Activated CD8-positive, alpha-beta T cell treated with anti-CD3 and anti-CD28 coated beads for 36 hours (primary cell): ENCODE data around the gene BEX2. TPM values are rescaled to one million over a fixed set of nuclear protein-coding genes. Genes with fewer than 3 reads are reported as not detected.
"Not testable (repeated sequence)": the region's sequence is repeated elsewhere in the genome, so short reads cannot be mapped to it uniquely, and the experiment has no call there.

Experiments used
- ATAC-seq: fragments of 200-7000 bp; cut with Tn5 transposase; one replicate; pipeline ENCODE4 v1.10.0; 2021; ENCODE audit warnings: mild to moderate bottlenecking, moderate library complexity
- CTCF ChIA-PET: fragments of 350-600 bp; sonication (Branson Sonifier 250); formaldehyde crosslinking; loops from one replicate; lab custom pipeline; 2021; ENCODE audit warnings: antibody characterized with exemption; lab: Charles Lee
- POLR2A ChIA-PET: fragments of 350-600 bp; sonication (Branson Sonifier 250); formaldehyde crosslinking; loops from one replicate; lab custom pipeline; 2021; ENCODE audit warnings: antibody characterized with exemption; lab: Charles Lee
- DNase-seq: peaks from one replicate; pipeline ENCODE4 v3.0.0-alpha.2; 2020
- H3K27ac Mint-ChIP-seq: one replicate; pipeline ENCODE4 v1.8.0; 2021; ENCODE audit warnings: mild to moderate bottlenecking, mixed read lengths
- H3K27me3 Mint-ChIP-seq: one replicate; pipeline ENCODE4 v1.8.0; 2021; ENCODE audit warnings: mixed read lengths
- H3K36me3 Mint-ChIP-seq: one replicate; pipeline ENCODE4 v1.8.0; 2021; ENCODE audit warnings: low read depth, mixed read lengths
- H3K4me1 Mint-ChIP-seq: one replicate; pipeline ENCODE4 v1.8.0; 2021; ENCODE audit warnings: low read depth, mixed read lengths
- H3K4me3 Mint-ChIP-seq: one replicate; pipeline ENCODE4 v1.8.0; 2021; ENCODE audit warnings: mild to moderate bottlenecking, moderate library complexity, mixed read lengths
- H3K9me3 Mint-ChIP-seq: one replicate; pipeline ENCODE4 v1.8.0; 2021; ENCODE audit warnings: mixed read lengths
- CTCF ChIP-seq: fragments of 200-600 bp; IDR thresholded peaks from one replicate; pipeline ENCODE4 v1.8.0; 2022; ENCODE audit warnings: antibody characterized with exemption, mild to moderate bottlenecking
- intact Hi-C: fragments of 100-400 bp; cut with micrococcal nuclease; formaldehyde crosslinking; loops from one replicate; pipeline ENCODE4 v1.10.0; 2022
- total RNA-seq, 2 experiments: library from RNA; stranded (reverse); gene quantifications; one replicate each; pipeline ENCODE4 v1.2.3, GENCODE V29; 2021

Gene BEX2
- total RNA-seq, 2 experiments from 2014 or later = 13.6 to 14.6 TPM

DNA sequence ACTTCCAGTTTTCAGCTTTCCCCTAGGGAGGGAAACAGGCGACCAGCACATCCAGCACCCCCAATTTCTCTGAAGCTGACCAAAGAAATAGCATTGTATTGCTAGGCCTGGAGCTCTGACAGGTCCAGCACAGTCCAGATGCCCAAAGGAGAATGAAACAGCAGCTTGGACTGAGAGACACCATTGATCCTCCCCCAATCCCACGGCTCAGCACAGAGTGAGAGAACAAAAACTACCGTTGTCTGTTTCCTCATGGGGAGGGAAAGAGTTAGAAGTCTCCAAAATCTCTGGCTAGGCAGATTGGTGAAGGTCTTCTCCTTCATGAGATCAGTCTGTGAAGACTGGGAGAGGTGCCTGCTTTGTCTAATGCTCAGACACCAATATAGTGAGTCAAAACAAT, 27.9 kb upstream of the BEX2 start:
- Mint-ChIP-seq H3K27me3 (no peaks in the 10 kb centered on the region), H3K36me3 (no peaks in the 10 kb centered on the region), H3K4me3 (no peak overlapping the region), H3K9me3 (no peaks in the 10 kb centered on the region), H3K27ac (no peak overlapping the region), H3K4me1 (peaks cover 2% of the 10 kb centered on the region)
- ATAC-seq = no peak
- ChIA-PET POLR2A (no interaction called here), CTCF (interaction anchor here (0.6 to 1.1 kb wide), 3 partner anchors 125 to 152 kb away, joined by 3 to 4 read pairs (median 3); no protein-coding TSS in a partner anchor)
- no peak for TF ChIP-seq CTCF
- intact Hi-C loops = no loop called here
- DNase-seq = no peak

GRCh38 chrX:103330681-103331288, 20.0 kb upstream of the BEX2 start:
- H3K36me3 Mint-ChIP-seq = no peaks in the 10 kb centered on the region
- no peak for DNase-seq
- peaks cover 2% of the 10 kb centered on the region for H3K4me1 Mint-ChIP-seq
- ChIA-PET POLR2A (no interaction called here), CTCF (no interaction called here)
- H3K27me3 Mint-ChIP-seq = peaks cover 15% of the 10 kb centered on the region
- no peak overlapping the region for H3K27ac Mint-ChIP-seq
- TF ChIP-seq CTCF = no peak
- no peak overlapping the region for H3K4me3 Mint-ChIP-seq
- intact Hi-C loops = no loop called here
- no peak for ATAC-seq
- no peaks in the 10 kb centered on the region for H3K9me3 Mint-ChIP-seq

- DNase-seq (no peak), ATAC-seq (no peak)
- peaks cover 2% of the 10 kb centered on the region for H3K4me1 Mint-ChIP-seq
- no peak for TF ChIP-seq CTCF
- H3K9me3 Mint-ChIP-seq = no peaks in the 10 kb centered on the region
- peaks cover 15% of the 10 kb centered on the region for H3K27me3 Mint-ChIP-seq
- intact Hi-C loops = no loop called here
- ChIA-PET CTCF (interaction anchor here (1.3 to 1.7 kb wide), 2 partner anchors 14 to 160 kb away, joined by 3 read pairs; no protein-coding TSS in a partner anchor), POLR2A (no interaction called here)
- H3K4me3 Mint-ChIP-seq = no peak within 1 kb of the TSS
- H3K27ac Mint-ChIP-seq = no peak within 1 kb of the TSS
- no peaks in the 10 kb centered on the region for H3K36me3 Mint-ChIP-seq
These were observed 19.2 kb upstream of the BEX2 start, which contains the start of gene TCEAL7 for GRCh38 chrX:103329991-103330390. Gene TCEAL7 (plus strand): TSS chrX:103330239. CDS start chrX:103331404, 1,165 bp downstream.

DNA sequence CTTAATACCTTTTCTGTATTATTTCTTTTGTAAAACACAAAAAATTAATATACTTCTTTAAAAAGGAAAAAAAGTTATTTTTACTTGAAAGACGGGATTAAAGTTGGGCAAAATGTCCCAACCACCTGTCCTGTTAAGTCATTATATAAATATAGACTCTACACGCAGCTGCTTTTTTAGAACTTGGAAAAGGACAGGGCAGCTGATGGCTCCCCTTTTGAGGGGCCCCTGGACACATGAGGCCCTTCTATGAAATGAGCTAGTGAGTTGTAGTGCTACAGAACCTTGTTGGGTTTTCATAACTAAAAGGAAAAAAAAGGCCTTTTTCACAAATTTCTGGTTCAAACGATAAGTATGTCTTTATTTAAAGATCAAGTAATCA, 600 bp upstream of the BEX2 start:
- POLR2A ChIA-PET = no interaction called here
- ATAC-seq (no peak), DNase-seq (no peak)
- no peaks in the 10 kb centered on the region for H3K27me3 Mint-ChIP-seq
- peaks cover 4% of the 10 kb centered on the region for H3K36me3 Mint-ChIP-seq
- intact Hi-C loops = no loop called here
- CTCF ChIA-PET = interaction anchor here (1.1 kb wide), 1 partner anchor 153 kb away, joined by 4 read pairs; no protein-coding TSS in a partner anchor
- peaks cover 3% of the 10 kb centered on the region for H3K4me1 Mint-ChIP-seq
- H3K27ac Mint-ChIP-seq = no peak overlapping the region
- H3K9me3 Mint-ChIP-seq = no peaks in the 10 kb centered on the region
- TF ChIP-seq CTCF = no peak
- H3K4me3 Mint-ChIP-seq = peak overlapping the region; percentile 75

DNA sequence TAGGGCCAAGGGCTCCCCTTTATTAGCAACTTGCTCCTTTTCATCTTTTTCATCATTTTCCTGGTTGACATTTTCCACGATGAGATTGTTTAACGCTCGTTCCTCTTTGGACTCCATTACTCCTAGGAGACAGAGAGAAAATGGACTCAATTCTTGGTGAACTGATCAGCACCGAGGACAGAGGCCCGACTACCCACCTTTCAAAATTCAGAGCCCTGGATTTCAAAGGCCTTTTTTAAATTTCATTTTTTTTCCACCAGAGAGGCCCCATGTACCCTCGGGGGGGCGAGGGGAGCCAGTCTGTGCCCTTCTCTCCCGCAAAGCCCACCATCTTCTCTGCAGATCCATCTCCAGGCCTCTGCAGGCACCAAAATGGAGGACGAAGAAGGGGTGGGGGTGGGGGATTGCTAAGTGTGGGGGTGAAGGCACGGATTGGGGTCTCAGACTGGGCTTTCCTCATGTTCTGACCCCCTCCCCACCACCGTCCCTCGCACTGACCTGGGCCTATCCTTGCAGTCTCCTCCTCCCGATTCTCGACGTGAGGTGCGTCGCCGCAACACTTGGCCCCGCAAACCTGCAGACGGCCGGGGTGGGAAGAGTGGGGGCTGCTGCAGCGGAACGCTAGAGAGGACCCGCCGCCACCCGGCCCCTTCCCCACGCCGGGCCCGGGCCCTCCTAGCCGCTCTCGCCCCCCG, 783 bp downstream of the BEX2 start:
- H3K4me3 Mint-ChIP-seq = peak overlapping the region; percentile 52
- ATAC-seq (no peak), DNase-seq (peak; percentile 2)
- peaks cover 6% of the 10 kb centered on the region for H3K4me1 Mint-ChIP-seq
- ChIA-PET CTCF (no interaction called here), POLR2A (interaction anchor here (0.6 kb wide), 1 partner anchor 13 kb away, joined by 4 read pairs; no protein-coding TSS in a partner anchor)
- peaks cover 4% of the 10 kb centered on the region for H3K36me3 Mint-ChIP-seq
- no peaks in the 10 kb centered on the region for H3K27me3 Mint-ChIP-seq
- H3K9me3 Mint-ChIP-seq = no peaks in the 10 kb centered on the region
- no peak for TF ChIP-seq CTCF
- intact Hi-C loops = no loop called here
- H3K27ac Mint-ChIP-seq = no peak overlapping the region

GRCh38 chrX:103305666-103306065, 5.1 kb downstream of the BEX2 start:
- intact Hi-C loops, H3K4me3 Mint-ChIP-seq, POLR2A ChIA-PET, CTCF ChIA-PET, H3K27me3 Mint-ChIP-seq, H3K27ac Mint-ChIP-seq, ATAC-seq, DNase-seq, H3K9me3 Mint-ChIP-seq, H3K36me3 Mint-ChIP-seq: not testable (repeated sequence)
- H3K4me1 Mint-ChIP-seq = peaks cover 10% of the 10 kb centered on the region
